ENCODE data around the gene DUSP16. TPM values are rescaled to one million over a fixed set of nuclear protein-coding genes. Genes with fewer than 3 reads are reported as not detected.

Gene DUSP16
- polyA plus RNA-seq, 1 donor from 2014 or later: 42.5 TPM

DNA sequence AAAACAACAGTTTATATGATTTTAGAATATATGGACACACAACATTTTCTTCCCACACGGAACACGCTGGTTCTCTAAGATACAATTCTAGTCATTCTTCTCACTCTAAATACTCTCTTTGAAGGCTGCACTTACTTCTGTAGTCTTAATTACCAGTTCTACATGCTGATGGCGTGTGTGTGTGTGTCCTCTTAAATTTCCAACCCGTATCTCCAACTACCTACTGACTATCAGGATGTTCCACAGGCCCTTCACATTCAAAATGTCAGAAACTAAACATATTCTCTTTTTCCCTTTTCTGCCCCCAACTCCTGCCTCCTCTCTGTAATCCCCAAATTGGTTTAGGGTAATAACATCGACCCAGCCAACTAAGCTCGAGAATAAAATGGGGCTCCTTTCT is 75.2 kb downstream of the DUSP16 start:
- H3K9me3 ChIP-seq (ENCODE audit: low read length): no peaks in the 10 kb centered on the region
- H3K27ac ChIP-seq (ENCODE audit: low read length): no peak overlapping the region
- H3K9me2 ChIP-seq (ENCODE audit: insufficient read depth, low read length): no peaks in the 10 kb centered on the region
- no peaks in the 10 kb centered on the region for H3F3A ChIP-seq (ENCODE audit: insufficient read depth, low read length, poor library complexity, severe bottlenecking)
- H3K9ac ChIP-seq (ENCODE audit: low read length): no peak overlapping the region
- no peaks in the 10 kb centered on the region for H3K27me3 ChIP-seq (ENCODE audit: insufficient read depth, low read depth, low read length)
- peaks cover 3% of the 10 kb centered on the region for H3K79me2 ChIP-seq (replicated peaks; ENCODE audit: insufficient read depth, low read length)
- no peak overlapping the region for H3K4me3 ChIP-seq (ENCODE audit: low read length)
- H3K36me3 ChIP-seq (ENCODE audit: insufficient read depth, low read length): peaks cover 4% of the 10 kb centered on the region
- no peak overlapping the region for H2AFZ ChIP-seq (ENCODE audit: low read depth, low read length)
- no peaks in the 10 kb centered on the region for H4K20me1 ChIP-seq (ENCODE audit: insufficient read depth)
- no peak overlapping the region for H3K4me2 ChIP-seq (ENCODE audit: low read length)
- TF ChIP-seq CTCF (IDR thresholded peaks at IDR 0.05; ENCODE audit: poor library complexity, severe bottlenecking) (no peak), EZH2 (IDR thresholded peaks at IDR 0.05; ENCODE audit: borderline replicate concordance, insufficient read depth, low read length, poor library complexity, severe bottlenecking) (no peak), RAD21 (conservative IDR thresholded peaks at IDR 0.05) (no peak), TAF1 (IDR thresholded peaks at IDR 0.05; ENCODE audit: low read depth) (no peak), EP300 (conservative IDR thresholded peaks at IDR 0.05; ENCODE audit: poor library complexity, severe bottlenecking) (no peak), SMC3 (conservative IDR thresholded peaks at IDR 0.05; ENCODE audit: poor library complexity) (no peak), MXI1 (conservative IDR thresholded peaks at IDR 0.05; ENCODE audit: poor library complexity, severe bottlenecking) (no peak), POLR2AphosphoS5 (IDR thresholded peaks at IDR 0.05) (no peak)
- TF ChIP-seq, protein P1, sequence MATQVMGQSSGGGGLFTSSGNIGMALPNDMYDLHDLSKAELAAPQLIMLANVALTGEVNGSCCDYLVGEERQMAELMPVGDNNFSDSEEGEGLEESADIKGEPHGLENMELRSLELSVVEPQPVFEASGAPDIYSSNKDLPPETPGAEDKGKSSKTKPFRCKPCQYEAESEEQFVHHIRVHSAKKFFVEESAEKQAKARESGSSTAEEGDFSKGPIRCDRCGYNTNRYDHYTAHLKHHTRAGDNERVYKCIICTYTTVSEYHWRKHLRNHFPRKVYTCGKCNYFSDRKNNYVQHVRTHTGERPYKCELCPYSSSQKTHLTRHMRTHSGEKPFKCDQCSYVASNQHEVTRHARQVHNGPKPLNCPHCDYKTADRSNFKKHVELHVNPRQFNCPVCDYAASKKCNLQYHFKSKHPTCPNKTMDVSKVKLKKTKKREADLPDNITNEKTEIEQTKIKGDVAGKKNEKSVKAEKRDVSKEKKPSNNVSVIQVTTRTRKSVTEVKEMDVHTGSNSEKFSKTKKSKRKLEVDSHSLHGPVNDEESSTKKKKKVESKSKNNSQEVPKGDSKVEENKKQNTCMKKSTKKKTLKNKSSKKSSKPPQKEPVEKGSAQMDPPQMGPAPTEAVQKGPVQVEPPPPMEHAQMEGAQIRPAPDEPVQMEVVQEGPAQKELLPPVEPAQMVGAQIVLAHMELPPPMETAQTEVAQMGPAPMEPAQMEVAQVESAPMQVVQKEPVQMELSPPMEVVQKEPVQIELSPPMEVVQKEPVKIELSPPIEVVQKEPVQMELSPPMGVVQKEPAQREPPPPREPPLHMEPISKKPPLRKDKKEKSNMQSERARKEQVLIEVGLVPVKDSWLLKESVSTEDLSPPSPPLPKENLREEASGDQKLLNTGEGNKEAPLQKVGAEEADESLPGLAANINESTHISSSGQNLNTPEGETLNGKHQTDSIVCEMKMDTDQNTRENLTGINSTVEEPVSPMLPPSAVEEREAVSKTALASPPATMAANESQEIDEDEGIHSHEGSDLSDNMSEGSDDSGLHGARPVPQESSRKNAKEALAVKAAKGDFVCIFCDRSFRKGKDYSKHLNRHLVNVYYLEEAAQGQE (IDR thresholded peaks at IDR 0.05; ENCODE audit: borderline replicate concordance): no peak

DNA sequence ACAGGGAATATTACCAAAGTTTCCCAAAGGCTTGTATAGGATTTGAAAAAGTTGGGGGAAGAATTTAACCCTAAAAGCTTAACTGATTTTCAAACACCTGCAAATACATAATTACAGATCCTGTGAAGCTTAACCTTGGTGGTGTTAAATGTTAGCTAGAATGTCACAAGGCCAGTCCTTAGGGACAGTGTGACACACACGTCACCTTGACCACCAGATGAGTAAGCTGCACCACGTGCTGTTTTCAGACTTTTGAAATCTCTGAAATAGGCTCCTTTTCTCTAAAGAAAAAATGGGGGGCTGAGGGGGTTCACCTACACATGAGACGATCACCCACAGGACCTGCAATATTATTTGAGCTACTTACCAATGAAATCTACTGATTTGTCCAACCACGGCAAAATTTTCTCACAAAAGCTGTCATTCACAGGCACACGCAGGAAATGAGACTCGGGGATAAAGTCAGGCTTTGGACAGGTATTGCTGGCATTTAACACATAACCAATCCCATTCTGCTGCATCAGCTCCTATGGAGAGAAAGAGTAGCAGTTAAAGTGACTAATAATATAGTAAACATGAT is 75.9 kb downstream of the DUSP16 start:
- Histone ChIP-seq H3K9ac (ENCODE audit: low read length) (no peak overlapping the region), H3K36me3 (ENCODE audit: insufficient read depth, low read length) (peaks cover 4% of the 10 kb centered on the region), H3K79me2 (replicated peaks; ENCODE audit: insufficient read depth, low read length) (peaks cover 3% of the 10 kb centered on the region), H3K4me2 (ENCODE audit: low read length) (no peak overlapping the region), H3K27ac (ENCODE audit: low read length) (no peak overlapping the region), H3F3A (ENCODE audit: insufficient read depth, low read length, poor library complexity, severe bottlenecking) (no peaks in the 10 kb centered on the region), H3K4me3 (ENCODE audit: low read length) (no peak overlapping the region), H3K9me3 (ENCODE audit: low read length) (no peaks in the 10 kb centered on the region), H3K27me3 (ENCODE audit: insufficient read depth, low read depth, low read length) (no peaks in the 10 kb centered on the region), H3K9me2 (ENCODE audit: insufficient read depth, low read length) (no peaks in the 10 kb centered on the region), H2AFZ (ENCODE audit: low read depth, low read length) (no peak overlapping the region), H4K20me1 (ENCODE audit: insufficient read depth) (no peaks in the 10 kb centered on the region)
- TF ChIP-seq TAF1 (IDR thresholded peaks at IDR 0.05; ENCODE audit: low read depth) (no peak), MXI1 (conservative IDR thresholded peaks at IDR 0.05; ENCODE audit: poor library complexity, severe bottlenecking) (no peak), CTCF (IDR thresholded peaks at IDR 0.05; ENCODE audit: poor library complexity, severe bottlenecking) (no peak), POLR2AphosphoS5 (IDR thresholded peaks at IDR 0.05) (no peak), EZH2 (IDR thresholded peaks at IDR 0.05; ENCODE audit: borderline replicate concordance, insufficient read depth, low read length, poor library complexity, severe bottlenecking) (no peak), EP300 (conservative IDR thresholded peaks at IDR 0.05; ENCODE audit: poor library complexity, severe bottlenecking) (no peak), RAD21 (conservative IDR thresholded peaks at IDR 0.05) (no peak), SMC3 (conservative IDR thresholded peaks at IDR 0.05; ENCODE audit: poor library complexity) (no peak)
- TF ChIP-seq, protein P1 (IDR thresholded peaks at IDR 0.05; ENCODE audit: borderline replicate concordance): no peak

All from neural cell (in vitro differentiated cells).